GM23248 (cell line): ENCODE data around the gene NUP210.

ENCODE experiments used
- EZH2 ChIP-seq: fragments of 200-600 bp; sonication (generic); IDR thresholded peaks from 2 replicates; pipeline ENCODE4 v1.6.1; 2018; ENCODE audit warnings: antibody characterized with exemption, mild to moderate bottlenecking; ENCODE audit not compliant: insufficient read depth, poor library complexity, severe bottlenecking
- EZH2phosphoT487 ChIP-seq: fragments of 200-600 bp; sonication (generic); IDR thresholded peaks from 2 replicates; pipeline ENCODE4 v1.6.1; 2018; ENCODE audit warnings: antibody characterized with exemption, moderate library complexity, mild to moderate bottlenecking, low read depth; ENCODE audit not compliant: insufficient read depth

GRCh38 chr3:13274551-13275332 is 145.4 kb downstream of the NUP210 start:
- TF ChIP-seq EZH2 = no peak
- no peak for TF ChIP-seq EZH2phosphoT487
